ENCODE data around the gene LRRC39.
"Not testable (repeated sequence)": the region's sequence is repeated elsewhere in the genome, so short reads cannot be mapped to it uniquely, and the experiment has no call there.

The LRRC39 gene

DNA sequence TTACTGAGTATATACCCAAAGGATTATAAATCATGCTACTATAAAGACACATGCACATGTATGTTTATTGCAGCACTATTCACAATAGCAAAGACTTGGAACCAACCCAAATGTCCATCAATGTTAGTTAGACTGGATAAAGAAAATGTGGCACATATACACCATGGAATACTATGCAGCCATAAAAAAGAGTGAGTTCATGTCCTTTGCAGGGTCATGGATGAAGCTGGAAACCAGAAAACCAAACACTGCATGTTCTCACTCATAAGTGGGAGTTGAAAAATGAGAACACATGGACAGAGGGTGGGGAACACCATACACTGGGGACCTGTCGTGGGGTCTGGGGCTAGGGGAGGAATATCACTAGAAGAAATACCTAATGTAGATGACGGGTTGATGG, 27.5 kb upstream of the LRRC39 start:
- H2BK15ac ChIP-seq (ENCODE audit: low read length); H2BK12ac ChIP-seq (ENCODE audit: low read length); H3K23ac ChIP-seq (ENCODE audit: low read depth, low read length, poor library complexity); H3K4ac ChIP-seq (ENCODE audit: low read length); H2BK120ac ChIP-seq (ENCODE audit: low read depth, low read length); H2AK5ac ChIP-seq (ENCODE audit: low read depth, low read length); H4K8ac ChIP-seq (ENCODE audit: low read depth, low read length); H3K4me1 ChIP-seq (ENCODE audit: control insufficient read depth in 2 of 2, insufficient read depth in 1 of 2, low read depth in 1 of 2, low read length in 2 of 2); H3K27me3 ChIP-seq (ENCODE audit: control insufficient read depth in 3 of 3, insufficient read depth in 3 of 3, low read depth in 1 of 3, low read length in 3 of 3); H3K4me2 ChIP-seq (ENCODE audit: insufficient read depth, low read length, poor library complexity, severe bottlenecking); H3K9me3 ChIP-seq (replicated peaks in 1 of 2; ENCODE audit: control insufficient read depth in 2 of 2, insufficient read depth in 1 of 2, low read depth in 1 of 2, low read length in 2 of 2); H3K79me1 ChIP-seq (ENCODE audit: low read depth, low read length); H3K27ac ChIP-seq (replicated peaks; ENCODE audit: low read length); H3K9ac ChIP-seq (ENCODE audit: low read depth, low read length, poor library complexity); H2AFZ ChIP-seq (ENCODE audit: low read length); H4K91ac ChIP-seq (ENCODE audit: low read depth, low read length, poor library complexity); DNase-seq (ENCODE audit: low spot score); H3K4me3 ChIP-seq (ENCODE audit: low read length in 2 of 2); H2BK5ac ChIP-seq (ENCODE audit: low read length); H3K18ac ChIP-seq (ENCODE audit: low read length); H3K14ac ChIP-seq (ENCODE audit: low read length): not testable (repeated sequence)
- peaks cover 1 to 58% of the 10 kb centered on the region in 2 donors for H3K36me3 ChIP-seq (replicated peaks in 1 of 2; ENCODE audit: control insufficient read depth in 2 of 2, insufficient read depth in 2 of 2, low read length in 2 of 2)
- WGBS, 2 donors (ENCODE audit: extremely low coverage in 2 of 2, insufficient read length in 2 of 2, insufficient replicate concordance in 1 of 2), result no CpG with 5 or more reads among the region's 2 CpGs

DNA sequence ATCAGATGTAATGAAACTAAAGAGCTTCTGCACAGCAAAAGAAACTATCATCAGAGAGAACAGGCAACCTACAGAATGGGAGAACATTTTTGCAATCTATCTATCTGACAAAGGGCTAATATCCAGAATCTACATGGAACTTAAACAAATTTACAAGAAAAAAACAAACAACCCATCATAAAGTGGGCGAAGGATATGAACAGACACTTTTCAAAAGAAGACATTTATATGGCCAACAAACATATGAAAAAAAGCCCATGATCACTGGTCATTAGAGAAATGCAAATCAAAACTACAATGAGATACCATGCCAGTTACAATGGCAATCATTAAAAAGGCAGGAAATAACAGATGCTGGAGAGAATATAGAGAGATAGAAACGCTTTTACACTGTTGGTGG, 27.0 kb upstream of the LRRC39 start:
- not testable (repeated sequence) for H3K4me1 ChIP-seq (ENCODE audit: control insufficient read depth in 2 of 2, insufficient read depth in 1 of 2, low read depth in 1 of 2, low read length in 2 of 2); H3K14ac ChIP-seq (ENCODE audit: low read length); H2AFZ ChIP-seq (ENCODE audit: low read length); H3K4me2 ChIP-seq (ENCODE audit: insufficient read depth, low read length, poor library complexity, severe bottlenecking); H3K27me3 ChIP-seq (ENCODE audit: control insufficient read depth in 3 of 3, insufficient read depth in 3 of 3, low read depth in 1 of 3, low read length in 3 of 3); DNase-seq (ENCODE audit: low spot score); H3K9ac ChIP-seq (ENCODE audit: low read depth, low read length, poor library complexity); H4K8ac ChIP-seq (ENCODE audit: low read depth, low read length); H2BK120ac ChIP-seq (ENCODE audit: low read depth, low read length); H3K18ac ChIP-seq (ENCODE audit: low read length); H3K4ac ChIP-seq (ENCODE audit: low read length); H3K23ac ChIP-seq (ENCODE audit: low read depth, low read length, poor library complexity); H2BK5ac ChIP-seq (ENCODE audit: low read length); H2AK5ac ChIP-seq (ENCODE audit: low read depth, low read length); H3K79me1 ChIP-seq (ENCODE audit: low read depth, low read length); H2BK15ac ChIP-seq (ENCODE audit: low read length); H2BK12ac ChIP-seq (ENCODE audit: low read length); H4K91ac ChIP-seq (ENCODE audit: low read depth, low read length, poor library complexity); H3K4me3 ChIP-seq (ENCODE audit: low read length in 2 of 2); H3K27ac ChIP-seq (replicated peaks; ENCODE audit: low read length); H3K9me3 ChIP-seq (replicated peaks in 1 of 2; ENCODE audit: control insufficient read depth in 2 of 2, insufficient read depth in 1 of 2, low read depth in 1 of 2, low read length in 2 of 2)
- peaks cover 1 to 59% of the 10 kb centered on the region in 2 donors for H3K36me3 ChIP-seq (replicated peaks in 1 of 2; ENCODE audit: control insufficient read depth in 2 of 2, insufficient read depth in 2 of 2, low read length in 2 of 2)
- no CpG with 5 or more reads among the region's 2 CpGs for WGBS, 2 donors (ENCODE audit: extremely low coverage in 2 of 2, insufficient read length in 2 of 2, insufficient replicate concordance in 1 of 2)

DNA sequence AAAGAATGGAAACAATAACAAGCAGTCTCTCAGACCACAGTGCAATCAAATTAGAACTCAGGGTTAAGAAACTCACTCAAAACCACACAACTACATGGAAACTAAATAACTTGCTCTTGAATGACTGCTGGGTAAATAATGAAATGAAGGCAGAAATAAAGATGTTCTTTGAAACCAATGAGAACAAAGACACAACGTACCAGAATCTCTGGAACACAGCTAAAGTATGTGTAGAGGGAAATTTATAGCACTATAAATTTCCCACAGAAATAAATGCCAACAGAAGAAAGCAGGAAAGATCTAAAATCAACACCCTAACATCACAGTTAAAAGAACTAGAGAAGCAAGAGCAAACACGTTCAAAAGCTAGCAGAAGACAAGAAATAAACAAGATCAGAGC, 24.6 kb upstream of the LRRC39 start:
- DNase-seq (ENCODE audit: low spot score); H3K4me2 ChIP-seq (ENCODE audit: insufficient read depth, low read length, poor library complexity, severe bottlenecking); H3K79me1 ChIP-seq (ENCODE audit: low read depth, low read length); H2BK5ac ChIP-seq (ENCODE audit: low read length); H4K91ac ChIP-seq (ENCODE audit: low read depth, low read length, poor library complexity); H2AK5ac ChIP-seq (ENCODE audit: low read depth, low read length); H3K27ac ChIP-seq (replicated peaks; ENCODE audit: low read length); H3K14ac ChIP-seq (ENCODE audit: low read length); H2BK120ac ChIP-seq (ENCODE audit: low read depth, low read length); H3K18ac ChIP-seq (ENCODE audit: low read length); H3K9ac ChIP-seq (ENCODE audit: low read depth, low read length, poor library complexity); H3K4me1 ChIP-seq (ENCODE audit: control insufficient read depth in 2 of 2, insufficient read depth in 1 of 2, low read depth in 1 of 2, low read length in 2 of 2); H2AFZ ChIP-seq (ENCODE audit: low read length); H4K8ac ChIP-seq (ENCODE audit: low read depth, low read length); H3K4me3 ChIP-seq (ENCODE audit: low read length in 2 of 2); H3K9me3 ChIP-seq (replicated peaks in 1 of 2; ENCODE audit: control insufficient read depth in 2 of 2, insufficient read depth in 1 of 2, low read depth in 1 of 2, low read length in 2 of 2); H2BK15ac ChIP-seq (ENCODE audit: low read length); H2BK12ac ChIP-seq (ENCODE audit: low read length); H3K4ac ChIP-seq (ENCODE audit: low read length); H3K23ac ChIP-seq (ENCODE audit: low read depth, low read length, poor library complexity); H3K27me3 ChIP-seq (ENCODE audit: control insufficient read depth in 3 of 3, insufficient read depth in 3 of 3, low read depth in 1 of 3, low read length in 3 of 3): not testable (repeated sequence)
- WGBS, 2 donors (ENCODE audit: extremely low coverage in 2 of 2, insufficient read length in 2 of 2, insufficient replicate concordance in 1 of 2), result no CpG with 5 or more reads among the region's 2 CpGs
- peaks cover 1 to 60% of the 10 kb centered on the region in 2 donors for H3K36me3 ChIP-seq (replicated peaks in 1 of 2; ENCODE audit: control insufficient read depth in 2 of 2, insufficient read depth in 2 of 2, low read length in 2 of 2)

DNA sequence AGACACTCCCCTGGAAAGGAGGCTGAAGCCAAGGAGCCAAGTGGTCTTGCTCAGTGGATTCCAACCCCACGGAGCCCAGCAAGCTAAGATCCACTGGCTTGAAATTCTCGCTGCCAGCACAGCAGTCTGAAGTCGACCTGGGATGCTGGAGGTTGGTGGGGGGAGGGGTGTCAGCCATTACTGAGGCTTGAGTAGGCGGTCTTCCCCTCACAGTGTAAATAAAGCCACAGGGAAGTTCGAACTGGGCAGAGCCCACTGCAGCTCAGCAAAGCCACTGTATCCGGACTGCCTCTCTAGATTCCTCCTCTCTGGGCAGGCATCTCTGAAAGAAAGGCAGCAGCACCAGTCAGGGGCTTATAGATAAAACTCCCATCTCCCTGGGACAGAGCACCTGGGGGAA, 22.0 kb upstream of the LRRC39 start:
- H3K4me1 ChIP-seq (ENCODE audit: control insufficient read depth in 2 of 2, insufficient read depth in 1 of 2, low read depth in 1 of 2, low read length in 2 of 2); H4K91ac ChIP-seq (ENCODE audit: low read depth, low read length, poor library complexity); H3K9ac ChIP-seq (ENCODE audit: low read depth, low read length, poor library complexity); H2AFZ ChIP-seq (ENCODE audit: low read length); H2BK120ac ChIP-seq (ENCODE audit: low read depth, low read length); H2BK12ac ChIP-seq (ENCODE audit: low read length); H3K4me3 ChIP-seq (ENCODE audit: low read length in 2 of 2); H3K27me3 ChIP-seq (ENCODE audit: control insufficient read depth in 3 of 3, insufficient read depth in 3 of 3, low read depth in 1 of 3, low read length in 3 of 3); H3K27ac ChIP-seq (replicated peaks; ENCODE audit: low read length); H3K4ac ChIP-seq (ENCODE audit: low read length); H2BK15ac ChIP-seq (ENCODE audit: low read length); H3K79me1 ChIP-seq (ENCODE audit: low read depth, low read length); H2AK5ac ChIP-seq (ENCODE audit: low read depth, low read length); DNase-seq (ENCODE audit: low spot score); H3K23ac ChIP-seq (ENCODE audit: low read depth, low read length, poor library complexity); H3K18ac ChIP-seq (ENCODE audit: low read length); H4K8ac ChIP-seq (ENCODE audit: low read depth, low read length); H2BK5ac ChIP-seq (ENCODE audit: low read length); H3K14ac ChIP-seq (ENCODE audit: low read length); H3K9me3 ChIP-seq (replicated peaks in 1 of 2; ENCODE audit: control insufficient read depth in 2 of 2, insufficient read depth in 1 of 2, low read depth in 1 of 2, low read length in 2 of 2): not testable (repeated sequence)
- Histone ChIP-seq H3K4me2 (ENCODE audit: insufficient read depth, low read length, poor library complexity, severe bottlenecking) (peak overlapping the region; percentile 18), H3K36me3 (replicated peaks in 1 of 2; ENCODE audit: control insufficient read depth in 2 of 2, insufficient read depth in 2 of 2, low read length in 2 of 2) (peaks cover 0 to 64% of the 10 kb centered on the region in 2 donors)
- no CpG with 5 or more reads among the region's 6 CpGs for WGBS, 2 donors (ENCODE audit: extremely low coverage in 2 of 2, insufficient read length in 2 of 2, insufficient replicate concordance in 1 of 2)
